Right lobe of liver (tissue), 4 donors: ENCODE results near the gene FCMR.

Experiments
- POLR2A ChIP-seq: fragments of 450-650 bp; IDR thresholded peaks from one replicate; pipeline ENCODE4 v1.6.1; 2017; ENCODE audit warnings: antibody characterized with exemption, mild to moderate bottlenecking
- TF ChIP-seq, protein P1 (sequence below), 4 donors: fragments of 200-600 bp in 3 of 4; fragments of 450-650 bp in 1 of 4; IDR thresholded peaks; one replicate each; pipeline versions ENCODE4 v1.5.1 to v1.8.0; 2016 to 2022; ENCODE audit warnings: antibody characterized with exemption in 4 of 4, mild to moderate bottlenecking in 2 of 4
- donor health status: DM: no; HTN: no; CAD: no.
- donor health status: DM: no; HTN: no; CAD: no.
- donor health status: DM: no; HTN: yes; CAD: no.

DNA sequence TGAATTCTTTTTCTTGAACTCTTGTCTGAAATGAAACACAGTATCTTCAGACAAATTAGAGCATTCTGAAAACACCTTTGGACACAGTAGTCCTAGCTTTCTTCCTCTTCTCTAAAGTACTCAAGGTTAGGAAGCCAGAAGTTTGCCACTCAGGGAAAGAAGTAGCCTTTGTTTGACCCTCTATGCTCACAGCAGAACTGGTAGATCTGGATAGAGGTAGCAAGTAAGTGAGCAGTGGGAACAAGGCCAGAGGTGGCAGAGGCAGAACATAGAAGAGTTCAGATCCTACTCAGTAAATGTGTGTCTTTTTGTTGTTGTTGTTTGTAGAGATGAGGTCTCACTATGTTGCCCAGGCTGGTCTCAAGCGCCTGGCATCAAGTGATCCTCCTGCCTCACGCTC lies 31.9 kb upstream of the FCMR start:
- TF ChIP-seq, protein P1, sequence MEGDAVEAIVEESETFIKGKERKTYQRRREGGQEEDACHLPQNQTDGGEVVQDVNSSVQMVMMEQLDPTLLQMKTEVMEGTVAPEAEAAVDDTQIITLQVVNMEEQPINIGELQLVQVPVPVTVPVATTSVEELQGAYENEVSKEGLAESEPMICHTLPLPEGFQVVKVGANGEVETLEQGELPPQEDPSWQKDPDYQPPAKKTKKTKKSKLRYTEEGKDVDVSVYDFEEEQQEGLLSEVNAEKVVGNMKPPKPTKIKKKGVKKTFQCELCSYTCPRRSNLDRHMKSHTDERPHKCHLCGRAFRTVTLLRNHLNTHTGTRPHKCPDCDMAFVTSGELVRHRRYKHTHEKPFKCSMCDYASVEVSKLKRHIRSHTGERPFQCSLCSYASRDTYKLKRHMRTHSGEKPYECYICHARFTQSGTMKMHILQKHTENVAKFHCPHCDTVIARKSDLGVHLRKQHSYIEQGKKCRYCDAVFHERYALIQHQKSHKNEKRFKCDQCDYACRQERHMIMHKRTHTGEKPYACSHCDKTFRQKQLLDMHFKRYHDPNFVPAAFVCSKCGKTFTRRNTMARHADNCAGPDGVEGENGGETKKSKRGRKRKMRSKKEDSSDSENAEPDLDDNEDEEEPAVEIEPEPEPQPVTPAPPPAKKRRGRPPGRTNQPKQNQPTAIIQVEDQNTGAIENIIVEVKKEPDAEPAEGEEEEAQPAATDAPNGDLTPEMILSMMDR (IDR thresholded peaks at IDR 0.05): no peak
- TF ChIP-seq POLR2A: no peak
